Measurements from ENCODE around the gene COMT. TPM values are rescaled to one million over a fixed set of nuclear protein-coding genes. Genes with fewer than 3 reads are reported as not detected.

Gene COMT
- total and polyA plus RNA-seq, 4 donors, result 96.7 to 176 (median 106) TPM

DNA sequence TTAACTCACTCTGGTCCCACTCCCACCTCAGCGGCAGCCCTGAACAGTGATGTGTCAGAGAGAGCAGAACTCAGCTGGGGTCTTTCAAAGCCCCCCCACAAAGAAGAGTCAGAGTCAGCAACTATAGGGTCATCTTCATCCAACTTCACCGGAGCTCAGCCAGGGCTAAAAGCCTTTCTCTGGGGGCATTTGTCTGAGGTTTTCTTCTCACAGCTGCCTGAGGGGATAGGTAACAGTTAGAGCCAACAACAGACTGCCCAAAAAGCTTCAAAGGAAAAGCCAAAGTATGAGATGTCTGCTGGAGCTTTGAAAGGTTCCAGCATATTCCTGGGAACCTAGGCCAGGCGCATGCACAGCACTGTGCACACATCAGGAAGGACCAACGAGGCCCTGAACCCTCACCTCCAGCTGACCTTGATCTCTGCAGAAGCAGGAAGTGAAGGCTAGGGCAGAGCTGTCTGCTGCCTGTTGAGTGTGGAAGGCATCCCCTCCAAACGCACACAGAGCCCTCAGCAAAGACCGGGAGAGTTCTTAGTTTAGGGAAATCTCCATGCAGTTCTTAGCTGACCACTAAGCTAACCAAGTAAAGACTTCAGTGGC lies 28.1 kb upstream of the COMT start:
- no peak for ATAC-seq (ENCODE audit: low FRiP score)
- Histone ChIP-seq H3K4me1 (ENCODE audit: control insufficient read depth in 1 of 2, insufficient read depth in 2 of 2, low read length in 2 of 2) (no peaks in the 10 kb centered on the region), H3K4me3 (ENCODE audit: low read length in 2 of 2) (no peak overlapping the region), H3K27me3 (ENCODE audit: control insufficient read depth in 1 of 2, insufficient read depth in 2 of 2, low read length in 1 of 2) (no peaks in the 10 kb centered on the region), H3K36me3 (ENCODE audit: control insufficient read depth in 1 of 2, insufficient read depth in 2 of 2, low read length in 1 of 2) (peaks cover 0 to 8% of the 10 kb centered on the region in 2 donors), H3K27ac (ENCODE audit: low read depth in 1 of 2, low read length in 2 of 2) (no peak overlapping the region), H3K9me3 (ENCODE audit: control insufficient read depth, low read length) (no peaks in the 10 kb centered on the region)
- DNase-seq, result no peak
- intact Hi-C loops (cut with DNase I), result loop anchor here in 1 of 2 donors (10.0 kb wide), 1 partner anchor 59 kb away; the partner anchor contains the start of genes GNB1L and RTL10
- 90 to 93% methylated on average over 6 of the region's 6 CpGs for WGBS, 2 donors

GRCh38 chr22:19914201-19914943 lies 27.2 kb upstream of the COMT start:
- WGBS, 2 donors, result 93 to 95% methylated on average over 9 of the region's 9 CpGs
- no peak overlapping the region for H3K4me3 ChIP-seq (ENCODE audit: low read length in 2 of 2)
- intact Hi-C loops (cut with DNase I), result loop anchor here in 1 of 2 donors (10.0 kb wide), 1 partner anchor 60 kb away; the partner anchor contains the start of genes GNB1L and RTL10
- ATAC-seq (ENCODE audit: low FRiP score), result no peak
- no peak for DNase-seq
- no peak overlapping the region for H3K27ac ChIP-seq (ENCODE audit: low read depth in 1 of 2, low read length in 2 of 2)
- no peaks in the 10 kb centered on the region for H3K4me1 ChIP-seq (ENCODE audit: control insufficient read depth in 1 of 2, insufficient read depth in 2 of 2, low read length in 2 of 2)
- H3K9me3 ChIP-seq (ENCODE audit: control insufficient read depth, low read length), result no peaks in the 10 kb centered on the region
- no peaks in the 10 kb centered on the region for H3K27me3 ChIP-seq (ENCODE audit: control insufficient read depth in 1 of 2, insufficient read depth in 2 of 2, low read length in 1 of 2)
- H3K36me3 ChIP-seq (ENCODE audit: control insufficient read depth in 1 of 2, insufficient read depth in 2 of 2, low read length in 1 of 2), result peaks cover 0 to 9% of the 10 kb centered on the region in 2 donors

DNA sequence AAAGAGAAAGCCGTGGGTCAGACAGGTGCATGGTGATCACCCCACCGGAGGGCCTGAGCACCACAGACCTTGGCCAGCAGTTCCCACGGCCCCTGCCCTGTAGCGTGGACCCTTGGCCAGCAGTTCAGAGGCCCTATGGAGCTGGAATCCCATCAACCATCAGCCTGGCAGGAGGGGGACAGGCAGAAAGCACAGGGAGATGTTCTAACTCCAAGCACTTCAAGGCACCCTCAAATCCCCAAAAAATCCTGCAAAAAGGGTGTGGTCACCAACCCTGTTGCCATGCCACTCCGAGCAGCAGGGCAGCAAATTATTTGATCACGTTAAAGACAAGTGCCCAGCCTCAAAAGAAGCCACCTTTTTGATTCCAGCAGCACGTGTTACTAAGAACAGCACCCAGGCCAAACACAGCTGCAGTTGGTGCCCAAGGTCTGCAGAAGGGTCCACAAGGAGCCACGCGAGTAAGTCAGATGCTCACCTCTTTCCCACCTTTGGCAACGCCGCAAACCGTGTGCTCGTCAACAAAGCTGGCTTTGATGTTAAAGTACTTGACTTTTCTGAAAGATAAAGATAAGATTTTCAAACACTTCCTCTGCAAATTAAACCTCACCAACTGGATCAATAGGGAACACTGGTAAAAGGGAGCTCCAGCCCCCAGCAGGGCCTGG lies 26.2 kb upstream of the COMT start:
- Histone ChIP-seq H3K4me3 (ENCODE audit: low read length in 2 of 2) (no peak overlapping the region), H3K36me3 (ENCODE audit: control insufficient read depth in 1 of 2, insufficient read depth in 2 of 2, low read length in 1 of 2) (peaks cover 0 to 9% of the 10 kb centered on the region in 2 donors), H3K4me1 (ENCODE audit: control insufficient read depth in 1 of 2, insufficient read depth in 2 of 2, low read length in 2 of 2) (no peaks in the 10 kb centered on the region), H3K27me3 (ENCODE audit: control insufficient read depth in 1 of 2, insufficient read depth in 2 of 2, low read length in 1 of 2) (no peaks in the 10 kb centered on the region), H3K27ac (ENCODE audit: low read depth in 1 of 2, low read length in 2 of 2) (no peak overlapping the region), H3K9me3 (ENCODE audit: control insufficient read depth, low read length) (no peaks in the 10 kb centered on the region)
- 86 to 90% methylated on average over 13 of the region's 13 CpGs for WGBS, 2 donors
- DNase-seq (no peak), ATAC-seq (ENCODE audit: low FRiP score) (no peak)
- intact Hi-C loops (cut with DNase I), result loop anchor here in 1 of 2 donors (10.0 kb wide), 1 partner anchor 61 kb away; the partner anchor contains the start of genes GNB1L and RTL10

- ATAC-seq (ENCODE audit: low FRiP score) (no peak), DNase-seq (no peak)
- H3K27me3 ChIP-seq (ENCODE audit: control insufficient read depth in 1 of 2, insufficient read depth in 2 of 2, low read length in 1 of 2), result no peaks in the 10 kb centered on the region
- no peak overlapping the region for H3K4me3 ChIP-seq (ENCODE audit: low read length in 2 of 2)
- no peaks in the 10 kb centered on the region for H3K4me1 ChIP-seq (ENCODE audit: control insufficient read depth in 1 of 2, insufficient read depth in 2 of 2, low read length in 2 of 2)
- H3K27ac ChIP-seq (ENCODE audit: low read depth in 1 of 2, low read length in 2 of 2), result no peak overlapping the region
- peaks cover 0 to 9% of the 10 kb centered on the region in 2 donors for H3K36me3 ChIP-seq (ENCODE audit: control insufficient read depth in 1 of 2, insufficient read depth in 2 of 2, low read length in 1 of 2)
- WGBS, 2 donors, result 85 to 88% methylated on average over 9 of the region's 9 CpGs
- intact Hi-C loops (cut with DNase I), result loop anchor here in 1 of 2 donors (10.0 kb wide), 1 partner anchor 61 kb away; the partner anchor contains the start of genes GNB1L and RTL10
- no peaks in the 10 kb centered on the region for H3K9me3 ChIP-seq (ENCODE audit: control insufficient read depth, low read length)
Measured at GRCh38 chr22:19916006-19916405, 25.6 kb upstream of the COMT start.

- H3K27me3 ChIP-seq (ENCODE audit: control insufficient read depth in 1 of 2, insufficient read depth in 2 of 2, low read length in 1 of 2), result no peaks in the 10 kb centered on the region
- no peaks in the 10 kb centered on the region for H3K4me1 ChIP-seq (ENCODE audit: control insufficient read depth in 1 of 2, insufficient read depth in 2 of 2, low read length in 2 of 2)
- DNase-seq, result no peak
- intact Hi-C loops (cut with DNase I), result loop anchor here in 1 of 2 donors (10.0 kb wide), 1 partner anchor 62 kb away; the partner anchor contains the start of genes GNB1L and RTL10
- no peak for ATAC-seq (ENCODE audit: low FRiP score)
- H3K4me3 ChIP-seq (ENCODE audit: low read length in 2 of 2), result no peak overlapping the region
- WGBS, 2 donors, result 75 to 79% methylated on average over 7 of the region's 7 CpGs
- H3K27ac ChIP-seq (ENCODE audit: low read depth in 1 of 2, low read length in 2 of 2), result no peak overlapping the region
- H3K9me3 ChIP-seq (ENCODE audit: control insufficient read depth, low read length), result no peaks in the 10 kb centered on the region
- peaks cover 0 to 9% of the 10 kb centered on the region in 2 donors for H3K36me3 ChIP-seq (ENCODE audit: control insufficient read depth in 1 of 2, insufficient read depth in 2 of 2, low read length in 1 of 2)
Measured at GRCh38 chr22:19916941-19917340, 24.6 kb upstream of the COMT start.

GRCh38 chr22:19917389-19918138 lies 24.0 kb upstream of the COMT start:
- H3K27ac ChIP-seq (ENCODE audit: low read depth in 1 of 2, low read length in 2 of 2), result no peak overlapping the region
- H3K36me3 ChIP-seq (ENCODE audit: control insufficient read depth in 1 of 2, insufficient read depth in 2 of 2, low read length in 1 of 2), result peaks cover 0 to 9% of the 10 kb centered on the region in 2 donors
- ATAC-seq (ENCODE audit: low FRiP score) (no peak), DNase-seq (no peak)
- no peaks in the 10 kb centered on the region for H3K9me3 ChIP-seq (ENCODE audit: control insufficient read depth, low read length)
- H3K4me3 ChIP-seq (ENCODE audit: low read length in 2 of 2), result no peak overlapping the region
- intact Hi-C loops (cut with DNase I), result loop anchor here in 1 of 2 donors (10.0 kb wide), 1 partner anchor 63 kb away; the partner anchor contains the start of genes GNB1L and RTL10
- 90 to 93% methylated on average over 12 of the region's 12 CpGs for WGBS, 2 donors
- no peaks in the 10 kb centered on the region for H3K27me3 ChIP-seq (ENCODE audit: control insufficient read depth in 1 of 2, insufficient read depth in 2 of 2, low read length in 1 of 2)
- no peaks in the 10 kb centered on the region for H3K4me1 ChIP-seq (ENCODE audit: control insufficient read depth in 1 of 2, insufficient read depth in 2 of 2, low read length in 2 of 2)

DNA sequence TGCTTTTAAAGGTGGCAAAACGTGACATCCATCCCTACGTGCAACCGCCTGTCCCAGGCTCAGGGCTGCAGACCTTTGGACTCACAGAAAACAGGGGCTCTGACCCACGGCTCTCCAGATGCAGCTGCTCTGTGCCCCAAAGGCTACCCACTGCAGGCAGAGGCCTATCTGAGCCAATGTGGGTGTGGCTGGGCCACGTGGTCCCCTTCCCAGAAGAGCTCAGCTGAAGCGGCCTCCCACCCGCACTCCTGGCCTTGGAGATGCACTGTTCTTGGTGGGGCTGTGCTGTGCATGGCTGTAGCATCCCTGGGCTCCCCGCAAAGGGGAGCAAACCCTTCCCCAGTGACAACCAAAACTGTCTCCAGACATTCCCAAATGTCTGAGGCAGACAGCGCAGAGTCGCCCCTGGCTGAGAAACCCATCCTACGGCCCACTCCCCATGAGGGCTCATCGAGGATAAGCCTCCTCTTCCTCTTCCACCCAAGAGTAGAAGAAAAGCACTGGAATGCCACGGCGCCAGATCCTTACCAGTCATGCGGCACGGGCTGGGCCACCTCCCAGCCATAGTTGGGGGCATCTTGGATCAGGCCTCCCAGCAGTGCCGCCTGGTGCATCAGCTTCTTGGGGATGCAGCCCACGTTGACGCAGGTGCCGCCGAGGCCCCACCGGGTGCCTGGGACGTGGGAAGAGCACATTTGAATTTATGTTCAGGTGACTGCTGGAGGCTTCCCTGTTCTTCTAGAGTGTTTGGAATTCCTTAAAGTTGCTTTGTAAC lies 23.1 kb upstream of the COMT start:
- no peak for DNase-seq
- peaks cover 0 to 9% of the 10 kb centered on the region in 2 donors for H3K36me3 ChIP-seq (ENCODE audit: control insufficient read depth in 1 of 2, insufficient read depth in 2 of 2, low read length in 1 of 2)
- intact Hi-C loops (cut with DNase I), result loop anchor here in 1 of 2 donors (10.0 kb wide), 1 partner anchor 64 kb away; the partner anchor contains the start of genes GNB1L and RTL10

More for the DNA sequence above, 23.1 kb upstream of the COMT start:
- ATAC-seq (ENCODE audit: low FRiP score), result no peak
- no peaks in the 10 kb centered on the region for H3K27me3 ChIP-seq (ENCODE audit: control insufficient read depth in 1 of 2, insufficient read depth in 2 of 2, low read length in 1 of 2)
- no peaks in the 10 kb centered on the region for H3K4me1 ChIP-seq (ENCODE audit: control insufficient read depth in 1 of 2, insufficient read depth in 2 of 2, low read length in 2 of 2)
- no peak overlapping the region for H3K4me3 ChIP-seq (ENCODE audit: low read length in 2 of 2)
- H3K27ac ChIP-seq (ENCODE audit: low read depth in 1 of 2, low read length in 2 of 2), result no peak overlapping the region
- no peaks in the 10 kb centered on the region for H3K9me3 ChIP-seq (ENCODE audit: control insufficient read depth, low read length)
- WGBS, 2 donors, result 86 to 89% methylated on average over 23 of the region's 23 CpGs

Data from aorta (tissue), 5 donors.